T1000 (cell line): Measurements from ENCODE around the gene SOHLH1.
"Not testable (repeated sequence)": the region's sequence is repeated elsewhere in the genome, so short reads cannot be mapped to it uniquely, and the experiment has no call there.

Source experiments
- DNase-seq: peaks from one replicate; lab custom pipeline; 2025; ENCODE audit warnings: mixed read lengths; lab: John Stamatoyannopoulos, UW

SOHLH1 gene

DNA sequence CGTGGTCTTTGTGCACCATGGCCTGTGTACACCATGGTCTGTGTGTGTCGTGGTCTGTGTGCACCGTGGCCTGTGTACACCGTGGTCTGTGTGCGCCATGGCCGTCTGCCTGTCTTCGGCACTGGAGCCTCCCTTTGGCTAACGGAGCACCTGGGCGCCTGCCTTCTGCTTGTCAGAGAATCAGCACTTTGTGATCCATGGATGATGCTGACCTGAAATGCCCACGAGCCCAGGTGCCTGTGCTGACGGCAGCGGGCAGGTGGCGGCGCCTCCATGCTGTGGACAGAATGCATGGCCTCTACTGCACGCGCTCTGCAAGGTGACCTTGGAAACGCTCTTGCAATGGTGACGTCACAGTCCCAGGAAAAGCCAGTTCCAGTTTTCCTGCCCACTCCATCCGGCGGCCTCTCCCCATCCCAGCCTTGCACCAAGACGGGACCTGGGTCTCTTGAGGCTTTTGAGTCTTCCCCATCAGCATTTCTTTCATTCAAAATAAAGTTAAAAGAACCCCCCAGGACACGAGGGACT is 21.6 kb downstream of the SOHLH1 start:
- no peak for DNase-seq

DNA sequence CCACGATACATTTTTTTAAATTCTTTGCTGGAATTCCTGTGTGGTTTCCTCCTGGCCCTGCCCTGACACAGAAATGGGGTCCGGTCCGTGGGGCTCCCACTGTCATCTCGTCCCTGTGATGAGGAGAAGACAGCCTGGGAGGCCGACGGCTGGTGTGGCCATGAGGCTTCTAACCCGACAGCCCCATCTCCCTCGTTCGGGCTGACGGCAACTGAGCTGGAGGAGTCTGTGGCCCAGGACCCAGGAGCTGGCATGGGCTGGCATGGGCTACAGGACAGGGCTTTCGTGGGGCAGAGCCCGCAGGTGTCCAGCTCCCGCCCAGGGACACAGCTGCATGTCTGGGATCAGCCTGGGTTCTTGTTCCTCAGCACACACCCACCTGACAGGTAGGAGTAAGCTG is 22.4 kb downstream of the SOHLH1 start:
- DNase-seq = no peak

DNA sequence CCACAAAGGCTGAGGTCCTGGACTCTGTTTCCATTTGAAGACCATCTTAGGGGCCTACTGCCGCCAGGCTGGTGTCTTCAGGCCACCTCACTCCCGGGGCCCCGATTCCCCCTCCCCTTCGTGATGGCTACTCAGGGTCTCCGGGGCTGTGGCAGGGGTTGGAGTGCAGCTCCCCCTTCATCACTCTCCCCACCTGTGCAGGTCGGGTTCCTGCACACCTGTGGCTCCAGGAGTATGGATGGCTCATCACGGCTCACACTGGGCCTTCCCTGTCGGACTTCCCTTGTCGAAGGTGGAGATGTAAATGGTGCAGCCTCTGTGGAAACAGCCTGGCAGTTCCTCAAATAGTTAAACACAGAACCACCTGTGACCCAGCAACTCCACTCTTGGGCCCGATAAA is 24.3 kb downstream of the SOHLH1 start:
- DNase-seq = no peak

DNA sequence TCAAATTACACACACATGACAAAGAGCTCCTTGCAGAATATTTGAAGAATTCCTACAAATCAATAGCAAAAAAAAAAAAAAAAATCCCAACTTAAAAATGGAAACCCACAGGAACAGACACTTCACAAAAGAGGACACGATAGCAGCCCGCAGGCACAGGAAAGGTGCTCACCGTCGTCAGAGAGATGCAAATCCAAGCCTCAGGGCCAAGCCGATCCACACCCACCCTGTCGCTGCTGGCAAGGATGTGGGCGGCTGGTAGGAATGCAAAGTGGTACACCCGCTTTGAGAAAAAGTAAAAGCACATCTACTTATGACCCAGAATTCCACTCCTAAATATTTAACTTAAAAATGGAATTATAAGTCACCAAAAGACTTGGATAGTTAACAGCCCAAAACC is 25.3 kb downstream of the SOHLH1 start:
- no peak for DNase-seq

DNA sequence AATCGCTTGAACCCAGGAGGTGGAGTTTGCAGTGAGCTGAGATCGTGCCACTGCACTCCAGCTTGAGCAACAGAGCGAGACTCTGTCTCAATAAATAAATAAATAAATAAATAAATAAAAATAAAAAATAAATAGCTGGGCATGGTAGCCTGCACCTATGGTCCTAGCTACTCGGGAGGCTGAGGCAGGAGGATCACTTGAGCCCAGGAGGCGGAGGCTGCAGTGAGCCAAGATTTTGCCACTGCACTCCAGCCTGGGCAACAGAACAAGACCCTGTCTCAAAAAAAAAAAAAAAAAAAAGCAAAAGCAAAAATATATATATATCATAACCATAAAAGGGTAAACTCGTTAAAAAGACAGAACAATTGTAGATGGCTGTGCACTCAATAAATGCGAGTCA is 26.5 kb downstream of the SOHLH1 start:
- not testable (repeated sequence) for DNase-seq

DNA sequence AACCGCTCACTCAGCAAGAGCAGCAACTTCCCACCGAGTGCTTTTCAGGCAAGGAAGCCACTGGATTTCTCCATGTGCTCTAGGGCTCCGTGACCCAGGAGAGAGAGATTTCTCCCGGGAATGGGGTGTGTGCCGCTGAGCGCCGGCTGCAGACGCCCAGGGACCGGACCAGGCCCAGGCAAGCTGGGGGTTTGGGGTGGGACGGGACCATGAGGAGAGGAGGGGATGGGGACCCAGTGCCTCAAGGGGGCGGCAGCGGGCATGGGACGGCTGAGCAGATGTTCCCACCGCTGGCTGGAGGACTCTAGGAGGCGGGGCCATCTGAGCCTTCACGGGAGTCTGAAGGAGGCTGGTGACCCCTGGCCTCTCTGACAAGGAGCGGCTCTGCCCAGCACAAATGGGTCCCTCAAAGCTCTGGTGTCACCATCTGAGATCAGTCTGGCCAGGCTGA is 27.7 kb downstream of the SOHLH1 start:
- no peak for DNase-seq

DNA sequence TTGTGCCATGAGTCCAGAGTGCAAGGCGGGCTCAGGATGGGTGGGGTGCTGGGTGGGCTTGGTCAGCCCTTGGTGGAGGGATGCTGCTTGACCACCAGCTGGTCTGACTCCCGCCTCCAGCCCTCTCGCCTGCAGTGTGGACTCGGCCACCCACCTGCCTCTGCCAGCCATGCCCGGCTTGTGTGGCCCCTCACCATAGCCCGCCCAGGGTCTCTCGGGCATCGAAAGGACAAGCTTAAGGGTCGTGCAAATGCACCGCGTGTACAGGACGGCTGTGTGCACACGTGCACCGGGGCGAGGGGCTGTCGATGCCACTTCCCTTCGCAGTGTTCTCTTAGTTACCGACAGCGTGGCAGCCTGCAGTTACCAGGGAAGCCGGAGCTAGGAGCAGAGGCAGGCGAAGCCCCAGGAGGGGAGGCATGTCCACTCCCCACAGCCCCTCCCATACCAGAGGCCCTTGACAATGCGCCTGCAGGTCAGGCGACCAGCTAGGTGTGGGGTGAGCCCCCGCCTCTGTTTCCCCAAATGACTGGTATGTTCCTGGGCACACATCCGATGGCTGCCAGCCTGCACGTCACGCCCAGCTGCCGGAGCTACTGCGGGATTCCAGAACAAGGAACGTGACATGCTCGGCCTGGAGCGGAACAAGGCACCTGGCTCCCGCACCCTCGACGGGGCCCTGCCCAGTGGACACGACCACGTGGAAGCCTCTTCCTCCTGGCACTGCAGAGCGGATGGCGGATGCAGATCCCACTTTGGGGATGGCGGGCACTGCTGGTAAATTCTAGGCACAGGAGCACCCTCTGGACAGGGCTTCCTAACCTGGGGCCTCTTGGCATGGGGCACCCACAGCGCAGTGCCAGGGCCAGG is 28.3 kb downstream of the SOHLH1 start:
- no peak for DNase-seq

DNA sequence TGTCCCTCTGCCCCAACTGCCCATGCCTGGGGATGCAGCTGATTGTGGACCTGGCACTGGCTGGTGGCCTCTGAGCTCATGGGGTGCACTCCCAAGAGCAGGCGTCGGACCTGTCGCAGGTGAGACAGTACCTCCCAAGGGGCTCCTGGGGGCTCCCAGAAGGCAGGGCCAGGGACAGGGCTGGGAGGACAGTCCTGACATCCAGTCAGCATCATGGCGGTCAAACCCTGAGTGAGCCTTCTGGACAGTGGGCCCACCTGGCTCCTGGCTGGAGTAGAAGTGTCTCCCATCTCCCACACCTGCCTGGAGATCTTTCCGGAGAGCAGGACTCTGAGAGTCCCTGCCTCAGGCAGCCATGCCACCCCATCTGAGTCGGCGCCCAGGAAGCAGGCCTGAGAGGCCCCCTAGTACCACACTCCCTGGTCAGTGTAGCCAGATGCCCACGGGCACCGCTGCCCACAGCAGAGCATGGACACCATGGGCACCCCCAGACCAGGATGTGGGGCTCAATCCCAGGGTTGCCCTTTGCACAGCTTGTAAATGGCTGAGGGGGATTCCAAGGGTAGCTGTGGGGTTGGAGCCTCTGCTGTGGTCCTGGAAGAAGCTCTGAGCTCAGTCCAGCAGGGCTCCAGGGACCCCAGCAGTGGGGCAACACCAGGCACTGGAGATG is 29.5 kb downstream of the SOHLH1 start:
- DNase-seq = no peak

DNA sequence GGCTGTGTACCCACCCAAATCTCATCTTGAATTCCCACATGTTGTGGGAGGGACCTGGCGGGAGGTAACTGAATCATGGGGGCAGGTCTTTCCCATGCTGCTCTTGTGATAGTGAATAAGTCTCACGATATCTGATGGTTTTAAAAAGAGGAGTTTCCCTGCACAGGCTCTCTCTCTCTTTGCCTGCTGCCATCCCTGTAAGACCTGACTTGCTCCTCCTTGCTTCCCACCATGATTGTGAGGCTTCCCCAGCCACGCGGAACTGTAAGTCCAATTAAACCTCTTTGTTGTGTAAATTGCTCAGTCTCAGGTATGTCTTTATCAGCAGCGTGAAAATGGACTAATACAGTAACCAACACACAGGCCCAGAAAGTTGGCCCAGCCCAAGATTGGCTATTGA is 30.3 kb downstream of the SOHLH1 start:
- not testable (repeated sequence) for DNase-seq

DNA sequence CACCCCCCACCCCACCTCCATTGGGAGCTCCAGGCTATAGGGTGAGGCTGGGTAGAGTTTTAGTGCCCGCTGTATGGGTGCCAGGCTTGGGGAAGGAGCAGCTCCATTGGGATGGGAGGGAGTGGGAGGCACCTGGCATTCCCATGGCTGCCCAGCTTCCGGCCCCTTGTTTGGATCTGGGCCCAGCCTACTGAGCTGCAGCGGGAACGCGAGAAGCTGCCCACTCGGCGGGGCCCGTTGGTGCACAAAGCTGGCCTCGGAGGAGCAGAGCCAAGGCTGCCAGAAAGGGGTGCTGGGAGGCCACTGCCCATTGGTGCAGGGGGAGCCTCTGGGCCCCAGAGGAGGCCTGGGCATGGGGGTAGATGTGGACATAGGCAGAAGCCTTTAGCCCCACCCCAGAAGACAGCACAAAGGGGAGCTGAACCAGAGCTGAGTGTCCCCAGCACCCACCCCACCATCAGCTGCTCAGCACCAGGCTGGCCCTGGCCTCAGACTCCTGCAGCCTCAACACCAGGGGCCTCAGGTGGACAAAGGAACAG is 31.7 kb downstream of the SOHLH1 start:
- DNase-seq = no peak

DNA sequence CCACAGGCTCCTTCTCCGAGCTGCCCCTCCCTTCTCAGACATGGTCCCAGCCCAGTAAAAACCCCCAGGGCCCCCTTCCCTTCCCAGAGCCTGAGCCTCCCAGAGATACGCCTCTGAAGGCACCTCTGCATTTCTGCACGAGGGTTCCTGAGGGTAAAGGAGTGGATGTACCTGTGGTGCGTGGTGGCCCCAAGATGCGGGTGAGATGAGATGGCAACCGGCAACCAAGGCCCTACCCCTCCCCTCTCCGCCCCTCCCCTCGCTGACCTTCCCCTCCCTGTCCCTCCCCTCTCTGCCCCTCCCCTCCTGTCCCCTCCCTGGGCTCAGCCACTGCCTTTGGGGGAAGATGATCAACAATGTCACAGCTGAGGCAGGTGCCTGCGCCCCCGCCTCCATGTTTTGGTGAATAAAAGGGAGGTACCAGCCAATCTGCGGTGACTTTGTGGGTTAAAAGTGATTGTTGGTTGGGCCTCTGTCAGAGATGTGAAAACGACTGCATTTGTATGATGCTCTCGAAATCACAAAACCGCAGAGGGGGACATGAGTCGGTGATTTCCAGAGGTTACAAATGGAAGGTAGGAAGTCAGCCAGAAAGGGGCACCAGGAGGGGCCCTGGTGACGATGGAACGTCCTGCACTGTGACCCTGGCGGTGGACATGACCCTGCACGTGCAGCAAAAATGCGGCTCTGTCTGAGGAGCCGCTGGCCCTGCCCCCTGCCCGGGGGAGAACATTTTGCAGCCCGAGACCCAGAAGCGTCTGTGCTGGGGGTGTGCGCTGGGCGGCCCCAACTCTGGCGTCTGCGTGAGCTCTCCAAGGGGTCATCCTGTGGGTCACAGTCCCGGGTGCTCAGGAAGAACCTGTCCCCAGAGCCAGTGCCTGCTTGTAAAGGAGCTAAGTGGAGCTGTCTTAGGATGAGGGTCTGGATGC is 32.5 kb downstream of the SOHLH1 start:
- DNase-seq = no peak

DNA sequence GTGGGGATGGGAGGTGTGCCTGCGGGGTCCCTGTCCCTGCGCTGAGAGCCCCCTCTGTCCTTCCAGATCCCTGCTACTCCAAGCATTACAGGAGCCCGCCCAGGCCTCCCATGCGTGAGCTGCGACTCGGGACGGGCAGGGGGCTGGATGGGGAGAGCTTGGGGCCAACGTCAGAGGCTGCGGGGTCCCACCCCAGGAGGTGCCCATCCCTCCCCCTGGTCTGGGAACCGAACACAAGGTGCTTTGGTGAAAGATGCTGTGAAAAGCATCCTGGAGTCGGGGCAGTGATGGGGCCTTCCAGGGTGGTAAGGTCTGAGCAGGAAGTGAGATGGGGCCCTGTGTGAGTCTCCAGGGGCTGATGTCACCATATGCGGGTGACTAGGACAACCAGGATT is 33.5 kb downstream of the SOHLH1 start:
- no peak for DNase-seq

DNA sequence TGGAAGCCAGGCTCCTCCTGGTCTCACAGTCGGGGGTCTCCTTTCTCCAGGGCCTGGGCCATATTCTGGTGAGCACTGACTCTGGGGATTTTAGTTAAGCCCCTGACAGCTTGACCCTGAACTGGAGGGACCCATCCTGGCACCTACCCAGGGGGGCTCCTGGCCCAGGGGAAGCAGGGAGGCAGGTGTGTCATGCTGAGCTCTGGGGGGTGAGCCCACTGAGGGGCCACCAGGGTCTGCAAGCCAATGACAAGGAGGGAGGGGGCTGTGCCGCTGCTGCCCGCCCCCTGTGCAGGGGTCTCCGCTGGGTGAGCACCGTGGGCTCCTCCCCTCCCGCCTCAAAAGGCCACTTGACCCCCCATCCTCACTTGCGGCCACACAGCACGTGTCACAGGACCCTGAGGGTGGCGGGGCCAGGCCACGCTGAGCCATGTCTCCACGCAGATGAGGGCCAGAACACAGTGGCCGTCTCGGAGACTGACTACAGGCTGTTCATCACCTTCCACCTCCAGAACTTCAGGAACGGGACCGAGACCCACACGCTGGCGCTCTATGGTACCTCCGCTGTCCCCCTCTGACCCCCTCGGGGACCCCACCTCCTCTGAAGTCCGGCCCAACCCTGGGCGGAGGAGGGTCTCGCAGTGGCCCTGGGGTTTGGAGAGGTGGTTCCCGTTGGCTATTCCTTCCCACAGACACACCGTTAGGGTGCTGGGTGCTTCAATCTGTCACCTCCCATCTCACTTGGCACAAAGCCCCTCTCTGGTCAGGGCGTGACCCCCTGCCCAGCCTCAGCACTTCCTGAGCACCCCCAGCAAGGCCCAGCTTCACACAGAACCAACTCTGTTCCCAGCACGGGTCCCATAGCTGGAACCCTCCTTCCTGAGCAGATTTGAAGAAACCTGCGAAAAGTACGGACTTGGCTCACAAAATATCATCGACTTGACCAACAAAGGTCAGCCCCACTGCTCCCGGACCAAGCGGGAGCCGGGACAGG is 34.2 kb downstream of the SOHLH1 start:
- DNase-seq = no peak

DNA sequence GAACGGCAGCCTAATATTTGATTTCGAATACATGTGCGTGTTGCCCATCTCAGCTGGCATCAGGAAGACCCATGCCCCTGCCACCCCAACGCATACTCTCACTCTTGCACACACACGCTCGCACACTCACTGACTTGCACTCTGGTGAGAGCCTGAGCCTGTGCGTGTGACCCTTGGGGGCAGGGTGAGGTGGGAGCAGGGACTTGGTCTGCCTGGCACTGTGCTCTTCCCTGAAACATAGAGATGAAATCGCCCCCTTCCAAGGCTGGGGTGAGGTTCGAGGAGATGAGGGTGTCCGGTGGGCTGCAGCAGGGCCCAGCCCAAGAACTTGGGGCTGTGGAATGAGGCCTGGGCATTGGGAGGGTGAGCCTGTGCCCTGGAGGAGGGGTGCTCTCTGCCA is 35.0 kb downstream of the SOHLH1 start:
- DNase-seq = no peak

DNA sequence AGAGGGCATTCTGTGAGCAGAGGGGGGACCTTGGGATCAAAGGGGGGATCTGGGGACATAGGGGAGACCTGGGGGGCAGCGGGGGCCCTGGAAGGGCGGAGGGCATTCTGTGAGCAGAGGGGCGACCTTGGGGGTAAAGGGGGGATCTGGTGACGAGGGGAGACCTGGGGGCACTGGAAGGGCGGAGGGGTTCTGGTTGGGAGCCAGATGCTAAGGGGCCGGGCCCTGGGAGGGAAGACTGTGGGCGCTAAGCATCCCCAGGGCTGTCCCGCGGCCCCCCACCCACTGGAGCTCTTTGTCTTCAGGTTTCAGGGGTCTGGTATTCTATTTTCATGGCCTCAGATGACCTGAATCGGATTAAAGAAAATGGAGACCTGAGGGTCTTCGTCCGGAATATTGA is 35.4 kb downstream of the SOHLH1 start:
- DNase-seq = no peak

DNA sequence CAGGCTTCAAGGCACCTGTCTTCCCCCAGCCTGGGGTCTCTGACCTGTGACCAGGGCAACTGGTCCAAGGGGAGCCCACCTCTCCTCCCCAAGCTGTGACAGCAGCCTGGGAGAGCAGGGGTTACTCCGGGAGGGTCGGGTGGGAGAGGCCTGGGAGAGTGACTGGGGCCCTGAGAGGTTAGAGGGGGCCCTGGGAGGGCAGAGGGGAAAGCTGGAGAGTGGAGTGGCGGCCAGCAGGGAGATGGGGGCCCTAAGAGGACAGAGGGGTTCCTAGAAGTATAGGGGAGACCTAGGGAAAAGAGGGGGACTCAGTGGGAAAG is 35.9 kb downstream of the SOHLH1 start:
- DNase-seq = no peak

DNA sequence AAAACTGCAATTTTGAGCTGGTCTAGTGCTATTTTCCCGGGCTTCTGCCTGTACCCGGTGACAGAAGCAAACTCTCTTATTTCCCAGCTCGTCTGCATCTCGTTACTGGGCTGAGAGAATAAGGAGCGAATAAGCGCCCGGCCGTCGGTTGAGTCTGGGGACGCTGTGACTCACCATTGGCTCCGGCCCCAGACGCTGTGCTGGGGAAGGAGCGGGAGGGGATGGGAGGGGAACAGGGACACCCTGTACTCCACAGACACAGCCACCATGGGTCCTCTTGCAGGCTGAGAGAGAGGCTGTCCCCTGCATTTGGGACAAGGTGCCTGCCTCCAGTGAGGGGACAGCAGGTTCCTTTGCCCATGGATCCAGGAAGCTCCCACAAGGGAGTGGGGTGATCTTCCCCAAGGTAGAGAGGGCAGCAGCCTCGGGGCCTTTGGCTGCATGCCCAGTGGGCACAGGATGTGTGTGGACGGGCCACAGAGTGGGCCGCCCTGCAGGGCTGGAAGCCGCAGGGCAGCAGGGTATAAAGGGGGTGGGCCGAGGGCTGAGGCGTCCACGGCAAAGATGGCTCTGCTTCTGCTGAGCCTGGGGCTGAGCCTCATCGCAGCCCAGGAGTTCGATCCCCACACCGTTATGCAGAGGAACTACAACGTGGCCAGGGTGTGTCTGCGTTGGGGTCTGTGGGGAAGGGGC is 36.4 kb downstream of the SOHLH1 start, which contains the start of gene LCN9:
Gene LCN9 (plus strand): TSS at position 552 of the 693 bp plus-strand sequence. CDS start 13 bp downstream, at position 565.
- DNase-seq = no peak

DNA sequence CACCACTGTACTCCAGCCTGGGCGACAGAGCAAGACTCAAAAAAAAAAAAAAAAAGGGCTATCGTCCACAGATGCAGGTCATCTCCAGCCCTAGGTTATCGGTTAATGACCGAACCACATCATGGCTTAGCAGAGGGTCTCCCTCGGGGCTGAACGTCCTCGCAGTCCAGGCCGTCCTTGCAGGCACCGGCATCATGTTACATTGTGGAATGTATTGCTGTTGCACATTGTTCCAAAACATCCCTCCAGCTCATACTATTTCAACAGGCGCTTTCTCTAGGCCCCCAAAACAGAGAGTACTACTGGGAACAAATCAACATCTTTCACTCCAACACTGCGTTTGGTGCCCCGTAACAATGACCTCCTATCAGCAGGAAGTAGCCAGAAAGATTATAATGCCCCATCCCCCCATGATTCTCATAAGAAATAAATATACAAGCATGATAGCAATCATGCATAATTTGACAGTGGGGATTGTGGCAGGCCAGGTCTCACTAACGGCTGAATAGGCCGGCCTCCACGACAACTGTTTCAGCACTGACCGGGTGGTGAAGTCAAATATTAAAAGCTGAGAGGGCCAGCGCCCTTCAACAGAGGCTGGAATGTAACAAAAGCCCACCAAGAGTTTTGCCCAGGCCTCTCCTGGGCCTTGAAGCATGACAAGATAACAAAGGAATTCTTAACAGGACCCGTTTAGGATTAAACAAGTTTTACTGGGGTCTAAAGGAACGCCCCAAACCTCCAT is 37.3 kb downstream of the SOHLH1 start:
- no peak for DNase-seq

DNA sequence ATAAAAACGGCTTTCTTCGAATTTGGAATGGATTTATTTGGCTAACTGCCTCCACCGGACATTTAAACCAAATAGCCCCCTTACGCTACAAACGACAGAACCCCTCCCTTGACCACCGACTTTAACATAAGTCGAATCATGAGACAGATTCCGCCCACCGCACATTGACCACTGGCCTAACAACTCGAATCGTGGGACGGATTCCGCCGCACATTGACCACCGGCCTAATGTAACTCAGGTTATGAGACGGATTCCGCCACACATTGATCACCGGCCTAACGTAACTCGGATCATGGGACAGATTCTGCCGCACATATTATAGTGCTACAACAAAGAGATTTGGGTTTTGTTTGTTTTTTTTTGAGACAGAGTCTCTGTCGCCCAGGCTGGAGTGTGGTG is 38.9 kb downstream of the SOHLH1 start:
- no peak for DNase-seq
